ENCODE measurements around the gene RPL14.

The RPL14 gene

GRCh38 chr3:40456940-40457823 lies at the start of gene RPL14:
RPL14 (plus strand) TSS chr3:40457339; CDS start chr3:40457472, 133 bp downstream.
- Histone ChIP-seq H3K4me1 (ENCODE audit: control insufficient read depth in 1 of 2, insufficient read depth in 1 of 2, low read depth in 1 of 2, low read length in 1 of 2) (peaks cover 32 to 36% of the 10 kb centered on the region in 2 experiments), H3K9me3 (no peaks in the 10 kb centered on the region), H3K27ac (peak within 1 kb of the TSS; percentile 81), H3K36me3 (peaks cover 35% of the 10 kb centered on the region), H3K4me3 (ENCODE audit: low read depth in 1 of 2, low read length in 1 of 2) (peak within 1 kb of the TSS; percentile 67 to 91), H3K27me3 (peaks cover 6% of the 10 kb centered on the region)
- TF ChIP-seq CTCF (IDR thresholded peaks at IDR 0.05) = no peak

DNA sequence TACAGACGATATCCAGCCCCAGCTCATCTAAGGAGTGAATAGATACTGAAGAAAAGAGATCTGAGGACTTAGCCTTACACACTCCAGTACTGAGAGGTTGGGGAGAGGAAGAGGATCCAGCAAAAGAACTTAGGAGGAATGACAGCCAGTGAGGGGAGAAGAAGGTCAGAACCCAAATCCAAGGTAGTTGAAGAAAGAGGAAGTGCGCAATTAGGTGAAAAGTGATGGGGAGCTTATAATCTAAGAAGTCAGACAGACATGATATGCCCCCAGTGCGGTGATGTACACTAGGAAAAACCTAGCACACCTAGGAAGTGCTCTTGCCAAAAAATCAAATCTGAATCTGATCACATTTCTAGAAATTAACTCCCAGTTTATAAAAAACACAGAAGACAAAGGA lies 49.5 kb upstream of the RPL14 start:
- Histone ChIP-seq H3K27me3 (no peaks in the 10 kb centered on the region), H3K4me3 (ENCODE audit: low read depth in 1 of 2, low read length in 1 of 2) (no peak overlapping the region), H3K4me1 (ENCODE audit: control insufficient read depth in 1 of 2, insufficient read depth in 1 of 2, low read depth in 1 of 2, low read length in 1 of 2) (no peaks in the 10 kb centered on the region), H3K9me3 (no peaks in the 10 kb centered on the region), H3K36me3 (no peaks in the 10 kb centered on the region), H3K27ac (no peak overlapping the region)
- TF ChIP-seq CTCF (IDR thresholded peaks at IDR 0.05) = no peak

GRCh38 chr3:40414270-40414669 lies 42.9 kb upstream of the RPL14 start:
- Histone ChIP-seq H3K36me3 (no peaks in the 10 kb centered on the region), H3K4me3 (ENCODE audit: low read depth in 1 of 2, low read length in 1 of 2) (no peak overlapping the region), H3K4me1 (ENCODE audit: control insufficient read depth in 1 of 2, insufficient read depth in 1 of 2, low read depth in 1 of 2, low read length in 1 of 2) (no peaks in the 10 kb centered on the region)

DNA sequence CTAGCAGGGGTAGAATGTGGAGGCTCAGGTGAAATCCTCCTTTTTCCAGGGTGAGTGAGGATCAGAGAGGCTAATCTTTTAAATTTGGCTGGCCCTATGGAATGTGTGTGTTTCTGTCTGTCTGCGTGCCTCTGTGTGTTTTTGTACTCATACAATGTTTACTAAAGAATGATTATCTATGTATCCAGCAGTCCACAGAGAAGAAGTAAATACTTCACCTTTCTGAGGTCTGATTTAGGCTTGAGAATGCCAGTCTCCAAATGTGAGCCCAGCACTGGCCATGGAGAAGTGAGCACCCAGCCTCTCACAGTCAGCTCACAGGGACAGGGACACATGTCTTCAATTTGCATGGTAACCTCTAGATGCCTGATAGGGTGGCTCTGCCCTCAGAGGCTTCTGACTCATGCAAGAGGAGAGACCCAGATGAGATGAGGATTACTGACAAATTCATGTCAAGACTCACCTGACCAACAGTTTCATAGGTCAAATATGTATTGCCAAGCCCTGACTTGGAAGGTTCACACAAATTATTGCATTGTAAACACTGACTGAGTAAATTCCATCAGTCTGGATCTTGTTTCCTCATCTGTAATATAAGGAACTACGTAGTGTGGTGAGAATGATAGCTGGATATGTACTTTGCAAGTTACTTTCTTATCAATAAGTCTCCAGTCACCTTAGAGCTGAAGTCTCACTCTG lies 39.1 kb upstream of the RPL14 start:
- Histone ChIP-seq H3K27ac (no peak overlapping the region), H3K27me3 (peaks cover 30% of the 10 kb centered on the region), H3K36me3 (no peaks in the 10 kb centered on the region), H3K9me3 (no peaks in the 10 kb centered on the region), H3K4me1 (ENCODE audit: control insufficient read depth in 1 of 2, insufficient read depth in 1 of 2, low read depth in 1 of 2, low read length in 1 of 2) (no peaks in the 10 kb centered on the region), H3K4me3 (ENCODE audit: low read depth in 1 of 2, low read length in 1 of 2) (no peak overlapping the region)
- TF ChIP-seq CTCF (IDR thresholded peaks at IDR 0.05) = no peak

More at GRCh38 chr3:40414270-40414669, 42.9 kb upstream of the RPL14 start:
- Histone ChIP-seq H3K27me3 (peaks cover 33% of the 10 kb centered on the region), H3K27ac (no peak overlapping the region), H3K9me3 (no peaks in the 10 kb centered on the region)
- no peak for TF ChIP-seq CTCF (IDR thresholded peaks at IDR 0.05)

- Histone ChIP-seq H3K4me3 (ENCODE audit: low read depth in 1 of 2, low read length in 1 of 2) (no peak overlapping the region), H3K27me3 (no peaks in the 10 kb centered on the region), H3K27ac (no peak overlapping the region), H3K4me1 (ENCODE audit: control insufficient read depth in 1 of 2, insufficient read depth in 1 of 2, low read depth in 1 of 2, low read length in 1 of 2) (no peaks in the 10 kb centered on the region), H3K9me3 (no peaks in the 10 kb centered on the region), H3K36me3 (no peaks in the 10 kb centered on the region)
- no peak for TF ChIP-seq CTCF (IDR thresholded peaks at IDR 0.05)
Observed at GRCh38 chr3:40422861-40423260, 34.3 kb upstream of the RPL14 start.

Measured in neutrophil (primary cell).